ENCODE data around the gene SERTAD2.
A peak's percentile ranks its signal among the peaks of the same experiment; 100 is the strongest.

Gene SERTAD2

GRCh38 chr2:64627860-64628841 lies 25.6 kb downstream of the SERTAD2 start:
- no peak for TF ChIP-seq CTCF (IDR thresholded peaks at IDR 0.05; ENCODE audit: borderline replicate concordance, insufficient read depth, low read depth, low read length)
- H3K4me3 ChIP-seq (ENCODE audit: low read depth, low read length): no peak overlapping the region

- no peak for TF ChIP-seq CTCF (IDR thresholded peaks at IDR 0.05; ENCODE audit: borderline replicate concordance, insufficient read depth, low read depth, low read length)
- H3K4me3 ChIP-seq (ENCODE audit: low read depth, low read length): no peak overlapping the region
Observed at GRCh38 chr2:64626963-64627760, 26.6 kb downstream of the SERTAD2 start.

GRCh38 chr2:64626146-64626809 lies 27.4 kb downstream of the SERTAD2 start:
- no peak for TF ChIP-seq CTCF (IDR thresholded peaks at IDR 0.05; ENCODE audit: borderline replicate concordance, insufficient read depth, low read depth, low read length)
- no peak overlapping the region for H3K4me3 ChIP-seq (ENCODE audit: low read depth, low read length)

- 0 out of 2 replicates have a peak, but pooled peaks have one; percentile 5 for TF ChIP-seq CTCF (IDR thresholded peaks at IDR 0.05; ENCODE audit: borderline replicate concordance, insufficient read depth, low read depth, low read length)
- H3K4me3 ChIP-seq (ENCODE audit: low read depth, low read length): no peak overlapping the region
Observed at GRCh38 chr2:64625299-64626145, 28.2 kb downstream of the SERTAD2 start.

GRCh38 chr2:64624862-64625261 lies 28.9 kb downstream of the SERTAD2 start:
- no peak overlapping the region for H3K4me3 ChIP-seq (ENCODE audit: low read depth, low read length)
- no peak for TF ChIP-seq CTCF (IDR thresholded peaks at IDR 0.05; ENCODE audit: borderline replicate concordance, insufficient read depth, low read depth, low read length)

- no peak overlapping the region for H3K4me3 ChIP-seq (ENCODE audit: low read depth, low read length)
- TF ChIP-seq CTCF (IDR thresholded peaks at IDR 0.05; ENCODE audit: borderline replicate concordance, insufficient read depth, low read depth, low read length): no peak
Observed at GRCh38 chr2:64624108-64624610, 29.6 kb downstream of the SERTAD2 start.

Measured in GM12875 (cell line).